Neural cell (in vitro differentiated cells): ENCODE measurements around the gene TGFBR3. TPM values are rescaled to one million over a fixed set of nuclear protein-coding genes. Genes with fewer than 3 reads are reported as not detected.

Experiments used
- H2AFZ ChIP-seq: fragments of 200-600, 300-800 bp; sonication (generic), shearing (Covaris generic); 2 replicates; pipeline ENCODE4 v1.6.0; 2014; ENCODE audit warnings: low read depth, mild to moderate bottlenecking, antibody characterized with exemption, low read length, moderate library complexity
- H3F3A ChIP-seq: fragments of 200-600 bp; shearing (Covaris generic); 2 replicates; pipeline ENCODE4 v1.6.1; 2016; ENCODE audit warnings: mild to moderate bottlenecking, moderate library complexity, mixed read lengths, antibody characterized with exemption, low read length; ENCODE audit not compliant: insufficient read depth, poor library complexity, severe bottlenecking
- H3K27ac ChIP-seq: fragments of 200-600, 300-800 bp; sonication (generic), shearing (Covaris generic); 2 replicates; pipeline ENCODE4 v1.5.1; 2014; ENCODE audit warnings: mild to moderate bottlenecking, low read length, moderate library complexity
- H3K27me3 ChIP-seq: fragments of 300-800, 200-600 bp; sonication (generic), shearing (Covaris generic); 2 replicates; pipeline ENCODE4 v1.6.0; 2014; ENCODE audit warnings: mild to moderate bottlenecking, low read depth, low read length, moderate library complexity; ENCODE audit not compliant: insufficient read depth
- H3K36me3 ChIP-seq: fragments of 300-800, 200-600 bp; sonication (generic), shearing (Covaris generic); 2 replicates; pipeline ENCODE4 v1.5.1; 2014; ENCODE audit warnings: mild to moderate bottlenecking, antibody characterized with exemption, low read length, moderate library complexity; ENCODE audit not compliant: insufficient read depth
- H3K4me2 ChIP-seq: fragments of 300-800, 200-600 bp; sonication (generic), shearing (Covaris generic); 2 replicates; pipeline ENCODE4 v1.6.0; 2014; ENCODE audit warnings: mild to moderate bottlenecking, low read length
- H3K4me3 ChIP-seq: fragments of 300-800, 200-600 bp; sonication (generic), shearing (Covaris generic); 2 replicates; pipeline ENCODE4 v1.5.1; 2014; ENCODE audit warnings: mild to moderate bottlenecking, low read length, moderate library complexity
- H3K79me2 ChIP-seq: fragments of 200-600 bp; shearing (Covaris generic); replicated peaks from 2 replicates; pipeline ENCODE4 v1.6.0; 2014; ENCODE audit warnings: mild to moderate bottlenecking, low read length, moderate library complexity; ENCODE audit not compliant: insufficient read depth
- H3K9ac ChIP-seq: fragments of 300-800, 200-600 bp; sonication (generic), shearing (Covaris generic); 2 replicates; pipeline ENCODE4 v1.6.1; 2016; ENCODE audit warnings: mild to moderate bottlenecking, low read length, mixed read lengths
- H3K9me2 ChIP-seq: fragments of 200-600 bp; shearing (Covaris generic); 2 replicates; pipeline ENCODE4 v1.6.1; 2016; ENCODE audit warnings: mild to moderate bottlenecking, low read length, mixed read lengths; ENCODE audit not compliant: insufficient read depth
- H3K9me3 ChIP-seq: fragments of 200-600, 300-800 bp; sonication (generic), shearing (Covaris generic); 2 replicates; pipeline ENCODE4 v1.6.1; 2016; ENCODE audit warnings: mild to moderate bottlenecking, mixed run types, low read length, moderate library complexity, mixed read lengths
- H4K20me1 ChIP-seq: fragments of 200-600 bp; shearing (Covaris generic); 2 replicates; pipeline ENCODE4 v1.6.1; 2016; ENCODE audit warnings: mild to moderate bottlenecking, mixed run types; ENCODE audit not compliant: insufficient read depth
- EP300 ChIP-seq: fragments of 450-650 bp; conservative IDR thresholded peaks from 2 replicates; pipeline ENCODE4 v1.6.1; 2014; ENCODE audit warnings: antibody characterized with exemption, mild to moderate bottlenecking, moderate library complexity; ENCODE audit not compliant: poor library complexity, severe bottlenecking
- EZH2 ChIP-seq: fragments of 200-600, 300-800 bp; shearing (Covaris generic), sonication (generic); IDR thresholded peaks from 2 replicates; pipeline ENCODE4 v1.6.1; 2014; ENCODE audit warnings: antibody characterized with exemption, low read length, borderline replicate concordance, mild to moderate bottlenecking; ENCODE audit not compliant: insufficient read depth, poor library complexity, severe bottlenecking
- MXI1 ChIP-seq: fragments of 450-650 bp; conservative IDR thresholded peaks from 2 replicates; pipeline ENCODE4 v1.6.1; 2014; ENCODE audit warnings: antibody characterized with exemption, mild to moderate bottlenecking; ENCODE audit not compliant: poor library complexity, severe bottlenecking
- POLR2AphosphoS5 ChIP-seq: IDR thresholded peaks from 2 replicates; pipeline ENCODE4 v1.6.1; 2012
- RAD21 ChIP-seq: fragments of 450-650 bp; conservative IDR thresholded peaks from 2 replicates; pipeline ENCODE4 v1.6.1; 2014; ENCODE audit warnings: antibody characterized with exemption, mild to moderate bottlenecking, moderate library complexity
- SMC3 ChIP-seq: fragments of 450-650 bp; conservative IDR thresholded peaks from 2 replicates; pipeline ENCODE4 v1.6.1; 2014; ENCODE audit warnings: antibody characterized with exemption, mild to moderate bottlenecking, moderate library complexity; ENCODE audit not compliant: poor library complexity
- TAF1 ChIP-seq: IDR thresholded peaks from 2 replicates; pipeline ENCODE4 v1.6.1; 2012; ENCODE audit warnings: low read depth
- polyA plus RNA-seq: library from polyadenylated mRNA; depleted of rRNA; stranded (reverse); fragments of >200 nt; gene quantifications from 2 replicates; pipeline ENCODE4 v1.2.3, GENCODE V29; 2014
- TF ChIP-seq, protein P1 (sequence below): IDR thresholded peaks from 2 replicates; pipeline ENCODE4 v1.6.1; 2012; ENCODE audit warnings: borderline replicate concordance
- TF ChIP-seq, protein P2 (sequence below): fragments of 450-650 bp; IDR thresholded peaks from 2 replicates; pipeline ENCODE4 v1.5.1; 2014; ENCODE audit warnings: antibody characterized with exemption, mild to moderate bottlenecking, moderate library complexity; ENCODE audit not compliant: poor library complexity, severe bottlenecking

Gene TGFBR3
- polyA plus RNA-seq, 1 donor from 2014 or later = 0.25 TPM

DNA sequence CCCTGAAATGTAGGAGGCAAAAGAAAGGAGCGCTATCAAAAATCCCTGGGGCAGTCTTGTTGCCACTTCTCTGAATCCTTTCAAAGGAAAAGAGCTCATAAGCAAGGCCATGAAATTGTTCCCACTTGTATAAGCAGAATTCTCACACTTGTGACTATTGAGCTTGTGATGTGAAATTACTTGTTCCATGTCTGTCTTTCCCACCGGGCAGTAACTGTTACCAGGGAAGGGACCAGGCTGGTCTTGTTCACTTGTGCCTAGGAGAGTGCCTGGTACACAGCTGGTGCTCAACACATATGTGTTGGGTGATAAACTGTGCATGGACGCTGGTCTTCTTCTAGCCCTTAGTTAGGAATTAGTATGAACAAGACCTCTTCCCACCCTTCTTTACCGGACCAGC is 234.7 kb downstream of the TGFBR3 start:
- Histone ChIP-seq H2AFZ (no peak overlapping the region), H3K27ac (no peak overlapping the region)

DNA sequence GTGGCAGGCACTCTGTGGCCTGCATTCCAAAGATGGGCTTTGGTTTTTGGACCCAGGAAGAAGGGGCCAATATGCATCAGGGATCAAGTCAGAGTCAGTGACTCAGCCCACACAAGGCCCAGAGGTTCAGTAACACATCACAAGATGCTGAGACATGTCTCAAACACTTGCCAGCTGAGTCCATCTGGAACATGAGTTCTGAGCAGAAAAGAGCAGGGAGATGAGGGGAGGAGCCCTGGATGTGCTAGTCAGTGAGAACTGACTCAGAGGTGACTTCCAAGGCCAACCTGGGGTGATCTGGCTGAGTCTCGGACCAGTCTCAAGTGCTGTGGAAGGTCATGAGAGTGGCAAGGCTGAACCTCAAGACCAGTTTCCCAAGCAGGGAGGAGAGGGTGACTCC is 235.2 kb downstream of the TGFBR3 start:
- Histone ChIP-seq H3K27me3 (no peaks in the 10 kb centered on the region), H3K9me3 (no peaks in the 10 kb centered on the region), H3K36me3 (no peaks in the 10 kb centered on the region), H3K9ac (no peak overlapping the region), H3F3A (no peaks in the 10 kb centered on the region), H3K27ac (no peak overlapping the region), H3K4me3 (no peak overlapping the region), H4K20me1 (no peaks in the 10 kb centered on the region), H3K9me2 (no peaks in the 10 kb centered on the region), H2AFZ (no peak overlapping the region), H3K79me2 (no peaks in the 10 kb centered on the region), H3K4me2 (no peak overlapping the region)
- TF ChIP-seq MXI1 (no peak), SMC3 (no peak), EP300 (no peak), EZH2 (no peak), POLR2AphosphoS5 (no peak), TAF1 (no peak), RAD21 (no peak)
- TF ChIP-seq, protein P1, sequence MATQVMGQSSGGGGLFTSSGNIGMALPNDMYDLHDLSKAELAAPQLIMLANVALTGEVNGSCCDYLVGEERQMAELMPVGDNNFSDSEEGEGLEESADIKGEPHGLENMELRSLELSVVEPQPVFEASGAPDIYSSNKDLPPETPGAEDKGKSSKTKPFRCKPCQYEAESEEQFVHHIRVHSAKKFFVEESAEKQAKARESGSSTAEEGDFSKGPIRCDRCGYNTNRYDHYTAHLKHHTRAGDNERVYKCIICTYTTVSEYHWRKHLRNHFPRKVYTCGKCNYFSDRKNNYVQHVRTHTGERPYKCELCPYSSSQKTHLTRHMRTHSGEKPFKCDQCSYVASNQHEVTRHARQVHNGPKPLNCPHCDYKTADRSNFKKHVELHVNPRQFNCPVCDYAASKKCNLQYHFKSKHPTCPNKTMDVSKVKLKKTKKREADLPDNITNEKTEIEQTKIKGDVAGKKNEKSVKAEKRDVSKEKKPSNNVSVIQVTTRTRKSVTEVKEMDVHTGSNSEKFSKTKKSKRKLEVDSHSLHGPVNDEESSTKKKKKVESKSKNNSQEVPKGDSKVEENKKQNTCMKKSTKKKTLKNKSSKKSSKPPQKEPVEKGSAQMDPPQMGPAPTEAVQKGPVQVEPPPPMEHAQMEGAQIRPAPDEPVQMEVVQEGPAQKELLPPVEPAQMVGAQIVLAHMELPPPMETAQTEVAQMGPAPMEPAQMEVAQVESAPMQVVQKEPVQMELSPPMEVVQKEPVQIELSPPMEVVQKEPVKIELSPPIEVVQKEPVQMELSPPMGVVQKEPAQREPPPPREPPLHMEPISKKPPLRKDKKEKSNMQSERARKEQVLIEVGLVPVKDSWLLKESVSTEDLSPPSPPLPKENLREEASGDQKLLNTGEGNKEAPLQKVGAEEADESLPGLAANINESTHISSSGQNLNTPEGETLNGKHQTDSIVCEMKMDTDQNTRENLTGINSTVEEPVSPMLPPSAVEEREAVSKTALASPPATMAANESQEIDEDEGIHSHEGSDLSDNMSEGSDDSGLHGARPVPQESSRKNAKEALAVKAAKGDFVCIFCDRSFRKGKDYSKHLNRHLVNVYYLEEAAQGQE = no peak
- TF ChIP-seq, protein P2, sequence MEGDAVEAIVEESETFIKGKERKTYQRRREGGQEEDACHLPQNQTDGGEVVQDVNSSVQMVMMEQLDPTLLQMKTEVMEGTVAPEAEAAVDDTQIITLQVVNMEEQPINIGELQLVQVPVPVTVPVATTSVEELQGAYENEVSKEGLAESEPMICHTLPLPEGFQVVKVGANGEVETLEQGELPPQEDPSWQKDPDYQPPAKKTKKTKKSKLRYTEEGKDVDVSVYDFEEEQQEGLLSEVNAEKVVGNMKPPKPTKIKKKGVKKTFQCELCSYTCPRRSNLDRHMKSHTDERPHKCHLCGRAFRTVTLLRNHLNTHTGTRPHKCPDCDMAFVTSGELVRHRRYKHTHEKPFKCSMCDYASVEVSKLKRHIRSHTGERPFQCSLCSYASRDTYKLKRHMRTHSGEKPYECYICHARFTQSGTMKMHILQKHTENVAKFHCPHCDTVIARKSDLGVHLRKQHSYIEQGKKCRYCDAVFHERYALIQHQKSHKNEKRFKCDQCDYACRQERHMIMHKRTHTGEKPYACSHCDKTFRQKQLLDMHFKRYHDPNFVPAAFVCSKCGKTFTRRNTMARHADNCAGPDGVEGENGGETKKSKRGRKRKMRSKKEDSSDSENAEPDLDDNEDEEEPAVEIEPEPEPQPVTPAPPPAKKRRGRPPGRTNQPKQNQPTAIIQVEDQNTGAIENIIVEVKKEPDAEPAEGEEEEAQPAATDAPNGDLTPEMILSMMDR = no peak

More for the DNA sequence above, 234.7 kb downstream of the TGFBR3 start:
- H3K4me2 ChIP-seq = no peak overlapping the region
- TF ChIP-seq EZH2 (no peak), RAD21 (no peak), MXI1 (no peak), POLR2AphosphoS5 (no peak)
- TF ChIP-seq, protein P1 = no peak
- TF ChIP-seq, protein P2 = no peak
- no peak overlapping the region for H3K9ac ChIP-seq
- no peaks in the 10 kb centered on the region for H3F3A ChIP-seq
- H3K27me3 ChIP-seq = no peaks in the 10 kb centered on the region
- no peak overlapping the region for H3K4me3 ChIP-seq
- no peaks in the 10 kb centered on the region for H3K9me3 ChIP-seq
- no peaks in the 10 kb centered on the region for H3K79me2 ChIP-seq
- no peaks in the 10 kb centered on the region for H3K9me2 ChIP-seq
- H4K20me1 ChIP-seq = no peaks in the 10 kb centered on the region
- no peaks in the 10 kb centered on the region for H3K36me3 ChIP-seq
